Measurements from ENCODE around the gene ABCA13.

Gene ABCA13

GRCh38 chr7:48472640-48473039 lies 301.4 kb downstream of the ABCA13 start:
- H3K9me3 ChIP-seq (ENCODE audit: control insufficient read depth, insufficient read depth, low read length), result no peaks in the 10 kb centered on the region
- H3K4me3 ChIP-seq (ENCODE audit: low read length), result no peak overlapping the region
- no peak overlapping the region for H3K4me2 ChIP-seq (ENCODE audit: low read length)
- no peaks in the 10 kb centered on the region for H3K79me2 ChIP-seq (ENCODE audit: control insufficient read depth, low read length)
- no peaks in the 10 kb centered on the region for H3K9me2 ChIP-seq (replicated peaks; ENCODE audit: control insufficient read depth, low read length)
- no peaks in the 10 kb centered on the region for H3K36me3 ChIP-seq (ENCODE audit: control insufficient read depth, low read length)
- H3F3A ChIP-seq (ENCODE audit: control insufficient read depth, insufficient read depth), result no peaks in the 10 kb centered on the region
- H3K4me1 ChIP-seq (ENCODE audit: control insufficient read depth, low read length), result no peaks in the 10 kb centered on the region
- no peak for TF ChIP-seq EZH2phosphoT487 (IDR thresholded peaks at IDR 0.05; ENCODE audit: borderline replicate concordance, low read length)
- no peak for TF ChIP-seq CTCF (IDR thresholded peaks at IDR 0.05; ENCODE audit: low read depth, low read length, poor library complexity, severe bottlenecking)
- no peaks in the 10 kb centered on the region for H4K20me1 ChIP-seq (ENCODE audit: control insufficient read depth, insufficient read depth, low read depth, low read length)
- no peaks in the 10 kb centered on the region for H3K27me3 ChIP-seq (ENCODE audit: control insufficient read depth, low read length)
- no peak overlapping the region for H3K27ac ChIP-seq (ENCODE audit: low read depth, low read length)

- Histone ChIP-seq H3K4me2 (ENCODE audit: low read length) (no peak overlapping the region), H3K4me1 (ENCODE audit: control insufficient read depth, low read length) (no peaks in the 10 kb centered on the region), H4K20me1 (ENCODE audit: control insufficient read depth, insufficient read depth, low read depth, low read length) (no peaks in the 10 kb centered on the region), H3K79me2 (ENCODE audit: control insufficient read depth, low read length) (no peaks in the 10 kb centered on the region), H3K27me3 (ENCODE audit: control insufficient read depth, low read length) (no peaks in the 10 kb centered on the region), H3K9me3 (ENCODE audit: control insufficient read depth, insufficient read depth, low read length) (no peaks in the 10 kb centered on the region), H3K36me3 (ENCODE audit: control insufficient read depth, low read length) (no peaks in the 10 kb centered on the region), H3K9me2 (replicated peaks; ENCODE audit: control insufficient read depth, low read length) (no peaks in the 10 kb centered on the region), H3K27ac (ENCODE audit: low read depth, low read length) (no peak overlapping the region), H3F3A (ENCODE audit: control insufficient read depth, insufficient read depth) (no peaks in the 10 kb centered on the region), H3K4me3 (ENCODE audit: low read length) (no peak overlapping the region)
- no peak for TF ChIP-seq CTCF (IDR thresholded peaks at IDR 0.05; ENCODE audit: low read depth, low read length, poor library complexity, severe bottlenecking)
- TF ChIP-seq EZH2phosphoT487 (IDR thresholded peaks at IDR 0.05; ENCODE audit: borderline replicate concordance, low read length), result no peak
Observed at GRCh38 chr7:48473205-48473865, 302.1 kb downstream of the ABCA13 start.

GRCh38 chr7:48481235-48481634 lies 310.0 kb downstream of the ABCA13 start:
- Histone ChIP-seq H3K4me3 (ENCODE audit: low read length) (no peak overlapping the region), H3K4me1 (ENCODE audit: control insufficient read depth, low read length) (no peaks in the 10 kb centered on the region), H3K27me3 (ENCODE audit: control insufficient read depth, low read length) (no peaks in the 10 kb centered on the region), H3K4me2 (ENCODE audit: low read length) (no peak overlapping the region), H3K36me3 (ENCODE audit: control insufficient read depth, low read length) (no peaks in the 10 kb centered on the region), H3K79me2 (ENCODE audit: control insufficient read depth, low read length) (no peaks in the 10 kb centered on the region), H3F3A (ENCODE audit: control insufficient read depth, insufficient read depth) (no peaks in the 10 kb centered on the region), H3K9me3 (ENCODE audit: control insufficient read depth, insufficient read depth, low read length) (no peaks in the 10 kb centered on the region), H3K9me2 (replicated peaks; ENCODE audit: control insufficient read depth, low read length) (no peaks in the 10 kb centered on the region), H3K27ac (ENCODE audit: low read depth, low read length) (no peak overlapping the region), H4K20me1 (ENCODE audit: control insufficient read depth, insufficient read depth, low read depth, low read length) (no peaks in the 10 kb centered on the region)
- TF ChIP-seq EZH2phosphoT487 (IDR thresholded peaks at IDR 0.05; ENCODE audit: borderline replicate concordance, low read length), result no peak

- TF ChIP-seq EZH2phosphoT487 (IDR thresholded peaks at IDR 0.05; ENCODE audit: borderline replicate concordance, low read length) (no peak), CTCF (IDR thresholded peaks at IDR 0.05; ENCODE audit: low read depth, low read length, poor library complexity, severe bottlenecking) (no peak)
- Histone ChIP-seq H3K36me3 (ENCODE audit: control insufficient read depth, low read length) (no peaks in the 10 kb centered on the region), H3K79me2 (ENCODE audit: control insufficient read depth, low read length) (no peaks in the 10 kb centered on the region), H3K27me3 (ENCODE audit: control insufficient read depth, low read length) (0 out of 2 replicates have a peak, but pooled peaks cover 2% of the 10 kb centered on the region), H3K9me3 (ENCODE audit: control insufficient read depth, insufficient read depth, low read length) (no peaks in the 10 kb centered on the region), H3K9me2 (replicated peaks; ENCODE audit: control insufficient read depth, low read length) (no peaks in the 10 kb centered on the region), H3F3A (ENCODE audit: control insufficient read depth, insufficient read depth) (no peaks in the 10 kb centered on the region), H3K4me1 (ENCODE audit: control insufficient read depth, low read length) (no peaks in the 10 kb centered on the region), H4K20me1 (ENCODE audit: control insufficient read depth, insufficient read depth, low read depth, low read length) (no peaks in the 10 kb centered on the region), H3K4me2 (ENCODE audit: low read length) (no peak overlapping the region), H3K27ac (ENCODE audit: low read depth, low read length) (no peak overlapping the region), H3K4me3 (ENCODE audit: low read length) (no peak overlapping the region)
Observed at GRCh38 chr7:48497521-48497920, 326.3 kb downstream of the ABCA13 start.

Measured in DOHH2 (cell line).